Measurements from ENCODE around the gene RIMBP2.

The RIMBP2 gene

GRCh38 chr12:130744274-130744673 is 28.2 kb upstream of the RIMBP2 start:
- CTCF ChIA-PET = no interaction called here
- POLR2A ChIA-PET = no interaction called here
- H3K27ac ChIP-seq (ENCODE audit: extremely low read depth, low read depth, low read length) = no peak overlapping the region
- H3K4me3 ChIP-seq (ENCODE audit: low read depth, low read length) = no peak overlapping the region
- no peaks in the 10 kb centered on the region for H3K4me1 ChIP-seq (ENCODE audit: control insufficient read depth, insufficient read depth, low read length)
- no peaks in the 10 kb centered on the region for H3K9me3 ChIP-seq (ENCODE audit: control insufficient read depth, insufficient read depth, low read depth, low read length)
- TF ChIP-seq IKZF3 (tag by site-specific recombination; IDR thresholded peaks at IDR 0.05) (no peak), ZNF830 (tag by site-specific recombination; IDR thresholded peaks at IDR 0.05; ENCODE audit: low read depth) (no peak), PRDM6 (tag by site-specific recombination; IDR thresholded peaks at IDR 0.05) (no peak), ZNF248 (tag by site-specific recombination; IDR thresholded peaks at IDR 0.05) (no peak), ZNF280C (tag by site-specific recombination; IDR thresholded peaks at IDR 0.05) (no peak), ZNF677 (tag by site-specific recombination; IDR thresholded peaks at IDR 0.05) (no peak), ZNF843 (tag by site-specific recombination; IDR thresholded peaks at IDR 0.05) (no peak), ZNF518A (tag by site-specific recombination; conservative IDR thresholded peaks at IDR 0.05; ENCODE audit: low read depth) (no peak), ZNF791 (tag by site-specific recombination; IDR thresholded peaks at IDR 0.05) (no peak), PATZ1 (tag by site-specific recombination; IDR thresholded peaks at IDR 0.05) (no peak), ZNF16 (tag by site-specific recombination; IDR thresholded peaks at IDR 0.05; ENCODE audit: low read depth) (no peak), ZNF76 (tag by site-specific recombination; IDR thresholded peaks at IDR 0.05; ENCODE audit: borderline replicate concordance, low read depth) (no peak), ZNF433 (tag by site-specific recombination; IDR thresholded peaks at IDR 0.05; ENCODE audit: low read depth) (no peak)
- H3K36me3 ChIP-seq (ENCODE audit: control insufficient read depth in 2 of 2, insufficient read depth in 1 of 2, low read length in 2 of 2) = no peaks in the 10 kb centered on the region

GRCh38 chr12:130743606-130744005 is 27.5 kb upstream of the RIMBP2 start:
- Histone ChIP-seq H3K36me3 (ENCODE audit: control insufficient read depth in 2 of 2, insufficient read depth in 1 of 2, low read length in 2 of 2) (no peaks in the 10 kb centered on the region), H3K4me3 (ENCODE audit: low read depth, low read length) (no peak overlapping the region), H3K9me3 (ENCODE audit: control insufficient read depth, insufficient read depth, low read depth, low read length) (no peaks in the 10 kb centered on the region), H3K4me1 (ENCODE audit: control insufficient read depth, insufficient read depth, low read length) (no peaks in the 10 kb centered on the region), H3K27ac (ENCODE audit: extremely low read depth, low read depth, low read length) (no peak overlapping the region)
- CTCF ChIA-PET = no interaction called here
- POLR2A ChIA-PET = no interaction called here
- peak; percentile 64; the same call in 1 of the 2 replicates for TF ChIP-seq ZNF280D (tag by site-specific recombination; IDR thresholded peaks at IDR 0.05)
- TF ChIP-seq BCL11B (tag by site-specific recombination; IDR thresholded peaks at IDR 0.05; ENCODE audit: low read depth) = no peak
- TF ChIP-seq SETDB1 (IDR thresholded peaks at IDR 0.05; ENCODE audit: insufficient read length, low read length) = peak; percentile 37
- TF ChIP-seq ZNF433 (tag by site-specific recombination; IDR thresholded peaks at IDR 0.05; ENCODE audit: low read depth) = no peak

Measured in HEK293 (cell line).